T-helper 22 cell (primary cell): ENCODE data around the gene MYO1H.
"Not testable (repeated sequence)": the region's sequence is repeated elsewhere in the genome, so short reads cannot be mapped to it uniquely, and the experiment has no call there.

Experiments used
- DNase-seq: peaks from one replicate; pipeline ENCODE4 v3.0.0-alpha.2; 2020; ENCODE audit warnings: low read depth

Gene MYO1H

GRCh38 chr12:109473526-109474270 lies 126.0 kb downstream of the MYO1H start:
- DNase-seq = not testable (repeated sequence)

DNA sequence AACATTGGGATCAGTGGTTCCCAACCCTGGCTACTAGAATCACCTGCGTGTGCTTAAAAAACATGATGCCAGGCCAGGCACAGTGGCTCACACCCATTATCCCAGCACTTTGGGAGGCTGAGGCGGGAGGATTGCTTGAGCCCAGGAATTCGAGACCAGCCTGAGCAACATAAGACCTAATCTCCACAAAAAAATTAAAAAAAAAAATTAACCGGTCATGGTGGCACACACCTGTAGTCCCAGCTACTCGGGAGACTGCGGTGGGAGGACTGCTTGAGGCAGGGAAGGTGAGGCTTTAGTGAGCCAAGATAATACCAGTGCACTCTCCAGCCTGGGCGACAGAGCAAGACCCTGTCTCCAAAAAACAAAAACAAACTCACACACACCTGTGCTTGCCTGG lies 127.4 kb downstream of the MYO1H start:
- no peak for DNase-seq

- DNase-seq = no peak
Measured at GRCh38 chr12:109475993-109476806, 128.5 kb downstream of the MYO1H start.

- no peak for DNase-seq
Measured at GRCh38 chr12:109476807-109477184, 129.1 kb downstream of the MYO1H start.

DNA sequence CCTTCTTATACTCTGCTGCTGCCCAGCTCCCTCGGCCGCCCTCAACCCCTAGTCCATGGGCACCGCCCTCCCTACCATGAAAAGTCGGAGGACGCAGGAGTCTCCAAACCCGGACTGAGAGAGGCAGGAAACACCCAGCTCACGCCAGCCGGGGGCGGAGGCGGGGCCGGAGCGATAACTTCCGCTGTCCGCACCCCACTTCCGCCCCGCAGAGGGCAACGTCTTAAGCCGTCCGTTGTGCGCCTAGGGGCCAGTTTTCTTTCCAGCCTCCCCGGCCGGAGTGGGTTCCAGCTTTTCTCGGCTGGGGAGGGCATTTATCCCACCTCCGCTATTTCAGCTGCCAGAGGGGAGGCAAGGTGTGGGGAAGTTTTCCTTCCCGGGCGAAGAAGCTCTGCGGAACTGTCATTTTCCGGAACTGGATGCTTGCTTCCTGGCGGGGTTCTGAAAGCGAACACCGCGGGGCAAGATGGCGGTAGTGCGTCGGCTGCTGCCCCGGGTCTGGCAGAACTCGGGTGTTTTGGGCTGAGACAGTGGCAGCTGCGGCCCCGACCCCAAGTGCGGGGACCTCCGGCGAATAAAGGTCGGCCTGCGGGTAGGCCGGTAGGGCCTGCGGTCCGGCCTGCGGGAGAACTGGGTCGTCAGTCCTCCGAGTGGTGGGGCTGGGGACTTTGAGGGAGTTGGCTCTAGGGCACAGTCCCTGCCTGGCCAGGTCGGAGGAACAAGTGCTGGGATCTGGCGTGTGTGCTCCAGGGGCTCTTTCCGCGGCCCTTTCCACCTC lies 129.7 kb downstream of the MYO1H start, which contains the start of the genes KCTD10 and UBE3B:
TSS of gene KCTD10 (minus strand) at position 116 of the 778 bp plus-strand sequence. CDS start at position 78, 38 bp downstream.
TSS of gene UBE3B (plus strand) at position 450 of the 778 bp plus-strand sequence. CDS start 5,918 bp downstream, outside the sequence.
- peak; percentile 74 for DNase-seq

GRCh38 chr12:109477963-109478315 lies 130.2 kb downstream of the MYO1H start:
- DNase-seq = no peak

DNA sequence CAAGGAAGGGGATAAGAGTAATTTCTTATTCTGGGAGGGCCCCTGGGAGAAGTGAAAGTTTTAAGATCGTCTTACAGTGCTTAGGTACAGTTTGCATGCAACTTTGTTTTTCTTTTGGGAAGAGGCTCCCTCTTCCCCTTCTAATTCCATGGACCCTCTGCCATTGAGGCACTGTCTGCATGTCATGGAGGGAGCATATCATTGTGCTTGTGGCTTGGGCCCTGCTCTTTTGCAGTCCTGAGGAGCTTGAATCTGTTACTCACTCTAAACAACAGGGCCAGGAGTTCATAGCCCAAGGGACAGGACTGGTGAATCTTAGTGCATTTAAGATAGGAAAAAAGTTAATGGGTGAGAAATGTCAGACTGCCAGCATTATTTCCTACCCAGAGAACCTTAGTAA lies 132.1 kb downstream of the MYO1H start:
- no peak for DNase-seq

GRCh38 chr12:109480356-109480755 lies 132.7 kb downstream of the MYO1H start:
- no peak for DNase-seq

GRCh38 chr12:109481863-109482262 lies 134.2 kb downstream of the MYO1H start:
- DNase-seq = no peak

DNA sequence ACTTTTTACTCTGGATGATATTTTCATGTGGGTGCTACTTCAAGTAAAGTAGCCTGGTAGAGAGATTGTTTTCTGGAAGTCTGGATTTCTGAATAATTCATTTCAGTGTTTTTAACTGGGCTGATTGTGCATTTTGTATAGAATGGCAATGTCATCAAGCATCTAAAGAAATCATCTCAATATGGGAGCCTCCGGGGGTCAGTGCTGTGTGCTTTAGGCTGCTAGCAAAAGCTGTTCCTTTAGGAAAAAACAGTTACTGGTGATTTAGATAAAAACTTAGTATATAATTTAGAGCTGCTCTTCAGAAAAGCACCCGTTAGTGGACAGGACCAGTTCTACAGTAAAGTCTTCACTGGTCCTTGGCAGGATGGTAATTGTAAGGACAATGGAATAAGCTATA lies 134.8 kb downstream of the MYO1H start:
- DNase-seq = no peak

- DNase-seq = no peak
Measured at GRCh38 chr12:109482894-109483293, 135.2 kb downstream of the MYO1H start.

- DNase-seq = no peak
Measured at GRCh38 chr12:109483346-109483745, 135.6 kb downstream of the MYO1H start.

DNA sequence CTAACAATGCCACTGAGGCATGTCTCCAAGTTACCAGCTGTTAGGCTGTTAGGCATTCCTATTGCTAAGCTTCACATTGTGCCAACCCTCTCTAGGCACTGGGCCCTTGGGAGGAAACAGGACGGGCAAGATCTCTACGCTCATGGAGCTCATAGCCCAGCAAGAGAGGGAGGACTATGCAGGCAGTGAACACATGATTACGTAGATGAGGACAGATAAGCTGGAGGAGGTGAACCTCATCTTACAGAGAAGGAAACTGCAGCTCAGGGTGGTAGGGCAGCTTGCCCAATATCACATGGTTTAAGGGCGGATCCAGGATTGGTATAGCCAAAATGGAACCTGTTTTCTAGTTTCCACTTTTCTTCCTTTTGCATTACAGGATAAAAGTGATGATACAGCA lies 137.5 kb downstream of the MYO1H start:
- no peak for DNase-seq

- DNase-seq = no peak
Measured at GRCh38 chr12:109487181-109488050, 139.7 kb downstream of the MYO1H start.

GRCh38 chr12:109488051-109488665 lies 140.5 kb downstream of the MYO1H start:
- DNase-seq = no peak

DNA sequence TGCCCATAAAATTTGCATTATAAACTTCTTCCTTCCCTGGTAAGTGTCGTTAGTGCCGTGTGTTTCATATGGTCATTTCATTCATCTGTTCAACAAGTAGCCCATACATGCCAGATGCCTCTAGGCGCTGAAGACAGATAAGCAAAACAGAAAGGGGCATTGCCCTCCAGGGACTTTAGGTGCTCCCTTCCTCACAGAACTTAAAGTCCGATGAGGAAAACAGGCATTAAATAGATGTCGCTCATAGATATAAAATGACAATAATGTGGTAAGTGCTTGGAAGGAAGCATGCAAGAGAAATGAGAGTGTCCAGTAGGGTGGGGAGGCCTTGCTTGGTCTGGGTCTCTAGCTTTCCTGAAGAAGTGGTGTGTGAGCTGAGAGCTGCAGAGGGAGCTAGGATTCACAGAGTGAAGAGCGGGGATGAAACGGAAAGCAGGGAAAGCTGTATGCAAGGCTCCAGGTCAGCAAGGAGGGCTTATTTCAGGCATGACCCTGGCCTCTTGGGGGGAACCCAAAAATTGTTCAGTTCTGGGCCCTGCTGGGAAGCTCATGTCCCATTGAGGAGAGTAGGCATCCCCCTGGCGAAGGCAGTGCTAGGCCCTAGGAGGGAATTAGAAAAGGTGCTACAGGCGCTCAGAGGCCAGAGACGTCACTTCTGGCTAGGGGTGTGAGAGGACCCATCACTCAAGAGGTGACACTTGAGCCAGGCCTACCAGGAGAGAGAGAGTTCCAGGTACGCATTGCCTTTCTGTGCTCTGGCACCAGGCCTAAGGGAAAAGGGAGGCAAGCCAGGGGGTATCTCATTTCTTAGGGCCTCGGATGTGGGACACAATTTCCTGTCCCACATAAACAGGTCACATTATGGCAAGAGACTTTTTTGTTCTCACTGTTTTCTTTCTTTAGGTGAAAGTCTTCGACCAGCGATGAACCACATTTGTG lies 141.6 kb downstream of the MYO1H start:
- DNase-seq = no peak

- DNase-seq = no peak
Measured at GRCh38 chr12:109489955-109490565, 142.4 kb downstream of the MYO1H start.

- DNase-seq = no peak
Measured at GRCh38 chr12:109491671-109492070, 144.0 kb downstream of the MYO1H start.

DNA sequence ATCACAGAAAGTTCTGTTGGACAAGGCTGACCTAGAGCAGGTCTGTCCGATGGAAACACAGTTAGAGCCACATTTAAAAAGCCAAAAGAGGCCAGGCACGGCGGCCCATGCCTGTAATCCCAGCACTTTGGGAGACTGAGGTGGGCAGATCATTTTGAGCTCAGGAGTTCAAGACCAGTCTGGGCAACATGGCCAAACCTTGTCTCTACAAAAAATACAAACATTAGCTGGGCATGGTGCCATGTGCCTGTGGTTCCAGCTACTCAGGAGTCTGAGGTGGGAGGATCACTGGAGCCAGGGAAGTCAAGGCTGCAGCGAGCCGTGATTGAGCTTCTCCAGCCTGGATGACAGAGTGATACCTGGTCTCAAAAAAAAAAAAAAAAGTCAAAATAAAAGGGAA lies 144.7 kb downstream of the MYO1H start:
- DNase-seq = no peak
